K562 (cell line): ENCODE data around the gene MLH3. TPM values are rescaled to one million over a fixed set of nuclear protein-coding genes. Genes with fewer than 3 reads are reported as not detected.
A peak's percentile ranks its signal among the peaks of the same experiment; 100 is the strongest.

Experiments used
- CBX1 ChIP-seq: sonication (generic); IDR thresholded peaks from 2 replicates; pipeline ENCODE4 v1.6.1; 2016; ENCODE audit warnings: antibody characterized with exemption, low read depth, mild to moderate bottlenecking
- L3MBTL2 ChIP-seq: fragments of 450-650 bp; IDR thresholded peaks from 2 replicates; pipeline ENCODE4 v1.6.1; 2016; ENCODE audit warnings: mild to moderate bottlenecking, moderate library complexity
- MGA ChIP-seq: fragments of 450-650 bp; IDR thresholded peaks from 2 replicates; pipeline ENCODE4 v1.6.1; 2016; ENCODE audit warnings: mild to moderate bottlenecking, moderate library complexity
- MTA2 ChIP-seq: fragments of 450-650 bp; IDR thresholded peaks from 2 replicates; pipeline ENCODE4 v1.6.1; 2016; ENCODE audit warnings: low read depth
- MTA3 ChIP-seq: fragments of 450-650 bp; formaldehyde crosslinking; IDR thresholded peaks from 2 replicates; pipeline ENCODE4 v1.6.1; 2017; ENCODE audit warnings: mild to moderate bottlenecking, borderline replicate concordance
- NR2C2 ChIP-seq, 2 experiments: fragments of 200-800 bp in 1 of 2; sonication (Bioruptor generic) in 1 of 2; sonication (generic) in 1 of 2; formaldehyde crosslinking in 1 of 2; IDR thresholded peaks; 2 replicates each; pipeline versions ENCODE4 v1.6.1 to v1.8.0; 2016 to 2022; ENCODE audit warnings: mild to moderate bottlenecking in 1 of 2, missing compliant biosample characterization in 1 of 2, missing genetic modification characterization in 1 of 2, missing genetic modification reagents in 1 of 2
- RERE ChIP-seq: sonication (generic); formaldehyde crosslinking; IDR thresholded peaks from 2 replicates; pipeline ENCODE4 v1.8.0; 2023; ENCODE audit warnings: missing genetic modification reagents, mild to moderate bottlenecking, borderline replicate concordance
- TAF1 ChIP-seq: IDR thresholded peaks from 2 replicates; pipeline ENCODE4 v1.6.1; 2011; ENCODE audit warnings: mild to moderate bottlenecking, low read length, moderate library complexity; ENCODE audit not compliant: insufficient read depth, control insufficient read depth, severe bottlenecking; ENCODE audit errors: extremely low read depth
- TAL1 ChIP-seq: fragments of 450-650 bp; IDR thresholded peaks from 2 replicates; pipeline ENCODE4 v1.6.1; 2016; ENCODE audit warnings: mild to moderate bottlenecking
- polyA plus RNA-seq, 8 experiments: library from polyadenylated mRNA; depleted of rRNA in 4 of 8; stranded (reverse) in 5 of 8; unstranded in 3 of 8; fragments of >200 nt; fragmentation: Nextera tagmentation in 2 of 8; fragmentation: Illumina TruSeq in 1 of 8; extraction: Ambion mirVana in 2 of 8; extraction: Trizol in 1 of 8; gene quantifications; 2 replicates each; pipeline versions ENCODE4 v1.2.1 to v1.2.3, GENCODE V29; 2011 to 2014; ENCODE audit warnings: inconsistent platforms in 1 of 8, missing spikeins in 1 of 8
- total RNA-seq, 7 experiments: library from RNA; depleted of rRNA in 6 of 7; stranded (reverse); fragments of >200 nt in 6 of 7; fragmentation: Illumina TruSeq in 2 of 7; extraction: Trizol in 2 of 7; gene quantifications; 2 replicates each; pipeline versions ENCODE4 v1.2.1 to v1.2.3, GENCODE V29; 2011 to 2021; ENCODE audit warnings: low replicate concordance in 1 of 7
- TF ChIP-seq, protein P1 (sequence below): sonication (generic); formaldehyde crosslinking; IDR thresholded peaks from 2 replicates; pipeline ENCODE4 v1.5.0; 2020; ENCODE audit warnings: missing genetic modification reagents

The MLH3 gene
- total and polyA plus RNA-seq, 9 of the 15 experiments (the other 6 are each of a cell fraction or from before 2014, with no cell fraction given) = 5.9 to 15.3 (median 10.7) TPM

- TF ChIP-seq L3MBTL2 = peak; percentile 30; the same call in 1 of the 2 replicates
- peak; percentile 18; the same call in 1 of the 2 replicates for TF ChIP-seq TAL1
- peak; percentile 48; the same call in 1 of the 2 replicates for TF ChIP-seq MGA
- TF ChIP-seq RERE (CRISPR knock-in tag) = no peak
- no peak for TF ChIP-seq CBX1
- TF ChIP-seq MTA2 = peak; percentile 46; the same call in 1 of the 2 replicates
- TF ChIP-seq, protein P1, sequence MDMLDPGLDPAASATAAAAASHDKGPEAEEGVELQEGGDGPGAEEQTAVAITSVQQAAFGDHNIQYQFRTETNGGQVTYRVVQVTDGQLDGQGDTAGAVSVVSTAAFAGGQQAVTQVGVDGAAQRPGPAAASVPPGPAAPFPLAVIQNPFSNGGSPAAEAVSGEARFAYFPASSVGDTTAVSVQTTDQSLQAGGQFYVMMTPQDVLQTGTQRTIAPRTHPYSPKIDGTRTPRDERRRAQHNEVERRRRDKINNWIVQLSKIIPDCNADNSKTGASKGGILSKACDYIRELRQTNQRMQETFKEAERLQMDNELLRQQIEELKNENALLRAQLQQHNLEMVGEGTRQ (CRISPR knock-in tag) = no peak
- no peak for TF ChIP-seq MTA3
- TF ChIP-seq TAF1 = no peak
- no peak for TF ChIP-seq NR2C2 (CRISPR knock-in tag; IDR thresholded peaks at IDR 0.05)
- TF ChIP-seq NR2C2 (tag; IDR thresholded peaks at IDR 0.05) = peak; percentile 70
Measured at GRCh38 chr14:75025082-75025481, 26.2 kb downstream of the MLH3 start (continued).
